Measurements from ENCODE around the gene CCSER1.

DNA sequence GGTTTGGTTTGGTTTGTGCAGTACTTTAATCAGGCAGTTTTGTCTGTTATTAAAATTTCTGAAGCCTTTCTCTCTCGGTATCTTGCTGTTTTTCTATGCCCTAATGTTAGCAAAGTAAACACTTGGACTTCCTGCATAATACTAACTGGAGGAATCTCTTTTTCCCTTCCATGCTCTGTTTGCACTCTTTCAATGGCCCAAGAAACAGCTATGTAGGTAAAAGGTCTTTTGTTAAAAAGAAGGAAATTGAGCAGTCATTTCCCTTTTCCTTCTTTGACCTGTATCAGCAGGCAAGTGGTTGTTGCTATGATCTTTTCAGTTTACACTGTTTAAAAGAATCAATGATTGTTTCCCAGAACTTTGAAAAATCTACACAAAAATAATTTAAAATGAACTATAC, 82.7 kb downstream of the CCSER1 start:
- TF ChIP-seq EZH2 (IDR thresholded peaks at IDR 0.05; ENCODE audit: borderline replicate concordance, insufficient read depth, low read depth, low read length, poor library complexity, severe bottlenecking) (no peak), CTCF (IDR thresholded peaks at IDR 0.05) (no peak)

All from B cell (primary cell).